Pons (tissue), 1 donor: ENCODE results near the gene OTUB2.
"Not testable (repeated sequence)": the region's sequence is repeated elsewhere in the genome, so short reads cannot be mapped to it uniquely, and the experiment has no call there.

ENCODE experiments used
- DNase-seq: peaks from one replicate; pipeline ENCODE4 v3.0.0-alpha.2; 2016; ENCODE audit warnings: low spot score

The OTUB2 gene

GRCh38 chr14:94058128-94058673, 32.1 kb downstream of the OTUB2 start:
- no peak for DNase-seq

- no peak for DNase-seq
These were observed 32.6 kb downstream of the OTUB2 start for GRCh38 chr14:94058674-94059138.

GRCh38 chr14:94059998-94060397, 33.9 kb downstream of the OTUB2 start:
- DNase-seq = no peak

GRCh38 chr14:94062344-94062940, 36.3 kb downstream of the OTUB2 start:
- DNase-seq = no peak

- no peak for DNase-seq
These were observed 40.0 kb downstream of the OTUB2 start for GRCh38 chr14:94066089-94066676.

GRCh38 chr14:94072076-94072475, 45.9 kb downstream of the OTUB2 start:
- not testable (repeated sequence) for DNase-seq

- no peak for DNase-seq
These were observed 48.4 kb downstream of the OTUB2 start for GRCh38 chr14:94074534-94074933.

- DNase-seq = no peak
These were observed 48.9 kb downstream of the OTUB2 start for GRCh38 chr14:94075008-94075407.

- DNase-seq = no peak
These were observed 51.1 kb downstream of the OTUB2 start for GRCh38 chr14:94077111-94077821.

GRCh38 chr14:94077823-94078222, 51.7 kb downstream of the OTUB2 start:
- no peak for DNase-seq

- peak; percentile 37 for DNase-seq
These were observed 53.9 kb downstream of the OTUB2 start for GRCh38 chr14:94079891-94080620.

- peak; percentile 91 for DNase-seq
These were observed 54.7 kb downstream of the OTUB2 start, which contains the start of the genes DDX24 and IFI27L1 for GRCh38 chr14:94080621-94081385. Gene DDX24, minus strand, starts transcription at chr14:94081202. Its CDS starts 1,460 bp downstream, at chr14:94079742. Gene IFI27L1, plus strand, starts transcription at chr14:94081310. Its CDS starts 15,628 bp downstream, at chr14:94096938.

GRCh38 chr14:94081386-94081820, 55.3 kb downstream of the OTUB2 start:
- DNase-seq = no peak

GRCh38 chr14:94087891-94088290, 61.8 kb downstream of the OTUB2 start:
- no peak for DNase-seq

- DNase-seq = no peak
These were observed 62.4 kb downstream of the OTUB2 start for GRCh38 chr14:94088516-94088915.

- DNase-seq = no peak
These were observed 63.3 kb downstream of the OTUB2 start for GRCh38 chr14:94089479-94089878.

GRCh38 chr14:94093418-94093817, 67.3 kb downstream of the OTUB2 start:
- DNase-seq = no peak

- no peak for DNase-seq
These were observed 71.0 kb downstream of the OTUB2 start for GRCh38 chr14:94097091-94097490.
